ENCODE measurements around the gene SLX4IP.

The SLX4IP gene

GRCh38 chr20:10501402-10501801 lies 66.3 kb downstream of the SLX4IP start:
- peak; percentile 61 for TF ChIP-seq REST (IDR thresholded peaks at IDR 0.05; ENCODE audit: insufficient replicate concordance, low read depth)
- no peak for TF ChIP-seq CTCF (IDR thresholded peaks at IDR 0.05; ENCODE audit: insufficient read depth, low read length)
- peak; percentile 96 for TF ChIP-seq POLR2AphosphoS5 (IDR thresholded peaks at IDR 0.05; ENCODE audit: low read depth)
- peak; percentile 68 for TF ChIP-seq SPI1 (IDR thresholded peaks at IDR 0.05; ENCODE audit: borderline replicate concordance, low read depth)
- peak; percentile 28; the same call in 1 of the 2 replicates for TF ChIP-seq GABPA (IDR thresholded peaks at IDR 0.05; ENCODE audit: low read depth)
- Histone ChIP-seq H3K4me3 (replicated peaks; ENCODE audit: insufficient read depth, low read length) (peak overlapping the region; percentile 5), H3K27me3 (ENCODE audit: insufficient read depth, poor library complexity, severe bottlenecking) (no peaks in the 10 kb centered on the region), H3K27ac (replicated peaks) (peak overlapping the region; percentile 91)
- peak; percentile 91 to 98 for DNase-seq (ENCODE audit: low read depth in 1 of 2, low spot score in 1 of 2)

DNA sequence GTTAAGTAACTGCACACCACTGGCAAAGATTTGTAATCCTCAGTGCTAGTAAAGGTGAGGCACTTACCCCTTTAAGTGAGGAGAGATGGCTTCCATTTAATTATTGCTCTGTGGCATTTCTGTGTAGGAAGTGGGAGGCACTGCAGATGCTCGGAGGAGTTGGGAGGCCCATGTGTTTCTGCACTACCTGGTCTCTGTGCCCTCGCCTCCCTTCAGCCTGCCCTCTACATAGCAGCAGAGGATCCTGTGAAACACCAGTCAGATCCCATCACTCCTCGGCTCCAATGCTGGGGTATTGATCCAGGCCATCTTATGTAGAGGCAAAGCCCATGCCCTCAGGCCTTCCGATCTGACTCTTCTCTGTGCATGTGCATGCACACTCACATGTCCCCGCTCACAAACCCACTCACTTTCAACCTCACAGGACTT lies 67.0 kb downstream of the SLX4IP start:
- TF ChIP-seq POLR2AphosphoS5 (IDR thresholded peaks at IDR 0.05; ENCODE audit: low read depth) (peak; percentile 68; the same call in 1 of the 2 replicates), GABPA (IDR thresholded peaks at IDR 0.05; ENCODE audit: low read depth) (no peak), CTCF (IDR thresholded peaks at IDR 0.05; ENCODE audit: insufficient read depth, low read length) (no peak), SPI1 (IDR thresholded peaks at IDR 0.05; ENCODE audit: borderline replicate concordance, low read depth) (peak; percentile 15; the same call in 1 of the 2 replicates)
- DNase-seq (ENCODE audit: low read depth in 1 of 2, low spot score in 1 of 2) = peak in 1 of 2 experiments; percentile 63
- H3K27me3 ChIP-seq (ENCODE audit: insufficient read depth, poor library complexity, severe bottlenecking) = no peaks in the 10 kb centered on the region
- peak overlapping the region; percentile 91 for H3K27ac ChIP-seq (replicated peaks)
- H3K4me3 ChIP-seq (replicated peaks; ENCODE audit: insufficient read depth, low read length) = no peak overlapping the region

DNA sequence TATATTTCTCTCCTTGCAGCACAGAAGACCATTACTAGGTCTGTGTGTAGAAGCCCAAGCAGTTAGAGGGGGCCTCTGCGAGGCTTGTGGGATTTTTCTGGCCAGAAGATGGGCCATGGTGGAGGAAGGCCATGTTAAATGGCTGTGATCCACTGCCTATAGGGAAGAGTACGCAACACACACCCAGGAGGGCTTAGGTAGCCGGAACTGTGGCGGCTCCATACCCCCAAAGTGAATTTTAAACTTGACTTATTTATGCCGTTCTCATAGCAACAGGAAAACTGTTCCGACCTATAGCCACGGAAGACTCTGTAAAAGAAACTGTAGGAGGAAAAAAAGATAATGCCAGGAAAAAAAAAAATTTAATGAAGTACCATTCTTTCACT lies 69.5 kb downstream of the SLX4IP start:
- peak in 1 of 2 experiments; percentile 50 for DNase-seq (ENCODE audit: low read depth in 1 of 2, low spot score in 1 of 2)
- Histone ChIP-seq H3K27me3 (ENCODE audit: insufficient read depth, poor library complexity, severe bottlenecking) (no peaks in the 10 kb centered on the region), H3K27ac (replicated peaks) (peak overlapping the region; percentile 91), H3K4me3 (replicated peaks; ENCODE audit: insufficient read depth, low read length) (no peak overlapping the region)
- TF ChIP-seq REST (IDR thresholded peaks at IDR 0.05; ENCODE audit: insufficient replicate concordance, low read depth) (no peak), POLR2AphosphoS5 (IDR thresholded peaks at IDR 0.05; ENCODE audit: low read depth) (no peak), CTCF (IDR thresholded peaks at IDR 0.05; ENCODE audit: insufficient read depth, low read length) (no peak), GABPA (IDR thresholded peaks at IDR 0.05; ENCODE audit: low read depth) (no peak), SPI1 (IDR thresholded peaks at IDR 0.05; ENCODE audit: borderline replicate concordance, low read depth) (no peak)
